Erythroblast (primary cell): Measurements from ENCODE around the gene RPUSD3.

Experiments
- GATA1 ChIP-seq: IDR thresholded peaks from 2 replicates; pipeline ENCODE4 v1.6.1; 2011; ENCODE audit warnings: low read depth, mild to moderate bottlenecking, control low read depth, low read length, moderate library complexity
- POLR2A ChIP-seq: IDR thresholded peaks from 2 replicates; pipeline ENCODE4 v1.6.1; 2011; ENCODE audit warnings: mild to moderate bottlenecking, low read length

- TF ChIP-seq POLR2A, result no peak
- TF ChIP-seq GATA1, result no peak
Observed at GRCh38 chr3:9838856-9839255, 5.0 kb downstream of the RPUSD3 start.
